ENCODE results near the gene MYDGF.

DNA sequence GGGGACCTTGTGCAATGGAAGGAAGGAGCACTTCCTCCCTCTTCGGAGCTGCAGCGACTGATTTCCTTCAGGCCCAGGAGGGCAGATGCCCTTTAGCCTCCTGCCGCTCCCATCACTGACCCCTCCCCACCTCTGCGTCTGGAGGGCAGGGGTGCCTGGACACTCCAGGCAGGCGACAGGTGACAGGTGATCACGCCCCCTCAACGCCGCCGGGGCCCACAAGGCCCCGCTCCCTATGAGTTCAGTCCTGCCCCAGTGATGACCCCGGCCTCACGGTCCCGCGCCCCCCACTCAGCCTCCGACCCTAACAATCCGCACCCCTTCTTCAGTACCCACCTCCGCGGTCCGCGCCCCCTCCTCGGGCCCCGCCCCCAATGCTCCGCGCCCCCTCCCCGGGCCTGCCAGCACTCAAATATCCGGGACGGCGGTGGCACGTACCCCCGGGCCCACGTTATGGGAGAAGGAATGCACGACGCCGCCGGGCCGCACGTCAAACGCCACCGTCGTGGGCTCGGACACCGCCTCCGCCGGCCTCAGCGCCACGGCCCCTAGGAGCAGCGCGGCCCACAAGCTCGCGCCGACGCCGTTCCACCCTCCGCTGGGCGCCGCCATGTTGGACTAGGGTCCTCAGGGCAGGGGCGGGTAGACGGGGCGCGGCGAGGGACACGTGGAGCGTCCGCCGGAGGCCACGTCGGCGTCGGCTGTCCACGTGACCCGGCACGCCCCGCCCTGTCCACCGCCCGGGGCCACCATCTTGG lies at the start of gene MYDGF:
- TF ChIP-seq, protein P1, sequence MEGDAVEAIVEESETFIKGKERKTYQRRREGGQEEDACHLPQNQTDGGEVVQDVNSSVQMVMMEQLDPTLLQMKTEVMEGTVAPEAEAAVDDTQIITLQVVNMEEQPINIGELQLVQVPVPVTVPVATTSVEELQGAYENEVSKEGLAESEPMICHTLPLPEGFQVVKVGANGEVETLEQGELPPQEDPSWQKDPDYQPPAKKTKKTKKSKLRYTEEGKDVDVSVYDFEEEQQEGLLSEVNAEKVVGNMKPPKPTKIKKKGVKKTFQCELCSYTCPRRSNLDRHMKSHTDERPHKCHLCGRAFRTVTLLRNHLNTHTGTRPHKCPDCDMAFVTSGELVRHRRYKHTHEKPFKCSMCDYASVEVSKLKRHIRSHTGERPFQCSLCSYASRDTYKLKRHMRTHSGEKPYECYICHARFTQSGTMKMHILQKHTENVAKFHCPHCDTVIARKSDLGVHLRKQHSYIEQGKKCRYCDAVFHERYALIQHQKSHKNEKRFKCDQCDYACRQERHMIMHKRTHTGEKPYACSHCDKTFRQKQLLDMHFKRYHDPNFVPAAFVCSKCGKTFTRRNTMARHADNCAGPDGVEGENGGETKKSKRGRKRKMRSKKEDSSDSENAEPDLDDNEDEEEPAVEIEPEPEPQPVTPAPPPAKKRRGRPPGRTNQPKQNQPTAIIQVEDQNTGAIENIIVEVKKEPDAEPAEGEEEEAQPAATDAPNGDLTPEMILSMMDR (IDR thresholded peaks at IDR 0.05), result no peak
- peak; percentile 13 to 71 for TF ChIP-seq POLR2A (IDR thresholded peaks at IDR 0.05)
